Renal cortex interstitium (tissue), 15 donors: Measurements from ENCODE around the gene CNOT3. TPM values are rescaled to one million over a fixed set of nuclear protein-coding genes. Genes with fewer than 3 reads are reported as not detected.
"Not testable (repeated sequence)": the region's sequence is repeated elsewhere in the genome, so short reads cannot be mapped to it uniquely, and the experiment has no call there.

Experiments used
- DNase-seq, 11 donors: peaks; one replicate each; pipeline ENCODE4 v3.0.0-alpha.2; 2013; ENCODE audit warnings: low read depth in 9 of 11, low spot score in 4 of 11; ENCODE audit errors: extremely low read depth in 1 of 11
- long read RNA-seq, 16 experiments: transcript quantifications; one replicate each; lab custom pipeline, GENCODE V29; 2026
- polyA plus RNA-seq, 3 donors: library from polyadenylated mRNA; unstranded; fragments of 120-200 nt; gene quantifications; one replicate each; pipeline ENCODE4 v1.2.1, GENCODE V29; 2013; ENCODE audit not compliant: insufficient read length in 3 of 3

Gene CNOT3
- 10 to 100 TPM; 66.6 to 75.4 (median 75.4) TPM for polyA plus RNA-seq
- long read RNA-seq, donor 1, partial matches to known transcripts: 9 of 11 reads
- long read RNA-seq, donor 1, other reads (novel, unspliced or antisense): 0 of 11 reads
- long read RNA-seq, donor 2, partial matches to known transcripts: 25 of 25 reads
- long read RNA-seq, donor 2, other reads (novel, unspliced or antisense): 0 of 25 reads
- long read RNA-seq, donor 3, partial matches to known transcripts: 6 of 10 reads
- long read RNA-seq, donor 3, other reads (novel, unspliced or antisense): 0 of 10 reads
- long read RNA-seq, donor 4, partial matches to known transcripts: 0 of 4 reads
- long read RNA-seq, donor 4, other reads (novel, unspliced or antisense): 0 of 4 reads
- long read RNA-seq, donor 5, full-length matches to known transcripts: 6 of 95 reads
- long read RNA-seq, donor 5, partial matches to known transcripts: 58 of 95 reads
- long read RNA-seq, donor 5, other reads (novel, unspliced or antisense): 31 of 95 reads
- long read RNA-seq, donor 6, partial matches to known transcripts: 16 of 16 reads
- long read RNA-seq, donor 6, other reads (novel, unspliced or antisense): 0 of 16 reads
- long read RNA-seq, donor 7, full-length matches to known transcripts: 2 of 7 reads
- long read RNA-seq, donor 7, partial matches to known transcripts: 5 of 7 reads
- long read RNA-seq, donor 7, other reads (novel, unspliced or antisense): 0 of 7 reads
- long read RNA-seq, donor 8, full-length matches to known transcripts: 1 of 35 reads
- long read RNA-seq, donor 8, partial matches to known transcripts: 34 of 35 reads
- long read RNA-seq, donor 8, other reads (novel, unspliced or antisense): 0 of 35 reads
- long read RNA-seq, donor 9, partial matches to known transcripts: 10 of 19 reads
- long read RNA-seq, donor 9, other reads (novel, unspliced or antisense): 7 of 19 reads
- long read RNA-seq, donor 10, partial matches to known transcripts: 14 of 28 reads
- long read RNA-seq, donor 10, other reads (novel, unspliced or antisense): 13 of 28 reads
- long read RNA-seq, donor 11, partial matches to known transcripts: 0 of 1 reads
- long read RNA-seq, donor 11, other reads (novel, unspliced or antisense): 0 of 1 reads
- long read RNA-seq, donor 12, partial matches to known transcripts: 5 of 5 reads
- long read RNA-seq, donor 12, other reads (novel, unspliced or antisense): 0 of 5 reads
- long read RNA-seq, donor 13, partial matches to known transcripts: 38 of 41 reads
- long read RNA-seq, donor 13, other reads (novel, unspliced or antisense): 0 of 41 reads
- long read RNA-seq, donor 14, full-length matches to known transcripts: 3 of 3 reads
- long read RNA-seq, donor 14, partial matches to known transcripts: 0 of 3 reads
- long read RNA-seq, donor 14, other reads (novel, unspliced or antisense): 0 of 3 reads
- long read RNA-seq, donor 15, partial matches to known transcripts: 0 of 1 reads
- long read RNA-seq, donor 15, other reads (novel, unspliced or antisense): 0 of 1 reads
- long read RNA-seq, donor 16, full-length matches to known transcripts: 7 of 89 reads
- long read RNA-seq, donor 16, partial matches to known transcripts: 55 of 89 reads
- long read RNA-seq, donor 16, other reads (novel, unspliced or antisense): 27 of 89 reads

GRCh38 chr19:54137699-54138488, at the start of gene CNOT3:
TSS of gene CNOT3 (plus strand) at chr19:54137762. CDS start at chr19:54142979, 5,217 bp downstream.
- no peak for DNase-seq

- no peak for DNase-seq
Observed at GRCh38 chr19:54094426-54095000, 43.0 kb upstream of the CNOT3 start.

- DNase-seq: no peak
Observed at GRCh38 chr19:54095136-54095858, 42.3 kb upstream of the CNOT3 start.

GRCh38 chr19:54095859-54096616, 41.5 kb upstream of the CNOT3 start:
- peak in 3 of 11 donors; percentile 18 to 31 (median 28) for DNase-seq

GRCh38 chr19:54096617-54097106, 40.9 kb upstream of the CNOT3 start:
- DNase-seq: no peak

- DNase-seq: no peak
Observed at GRCh38 chr19:54099190-54099902, 38.2 kb upstream of the CNOT3 start.

DNA sequence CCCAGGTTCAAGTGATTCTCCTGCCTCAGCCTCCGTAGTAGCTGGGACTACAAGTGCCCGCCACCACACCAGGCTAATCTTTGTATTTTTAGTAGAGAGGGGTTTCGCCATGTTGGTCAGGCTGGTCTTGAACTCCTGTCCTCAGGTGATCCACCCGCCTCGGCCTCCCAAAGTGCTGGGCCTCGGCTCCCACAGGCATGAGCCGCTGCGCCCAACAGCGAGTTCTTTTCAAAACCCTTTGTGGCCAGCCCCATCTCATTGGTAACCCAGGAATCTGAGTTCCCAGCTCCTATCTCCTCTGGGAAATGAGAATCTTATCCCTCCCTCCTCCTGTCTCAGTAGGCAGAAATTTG, 37.7 kb upstream of the CNOT3 start:
- not testable (repeated sequence) for DNase-seq

DNA sequence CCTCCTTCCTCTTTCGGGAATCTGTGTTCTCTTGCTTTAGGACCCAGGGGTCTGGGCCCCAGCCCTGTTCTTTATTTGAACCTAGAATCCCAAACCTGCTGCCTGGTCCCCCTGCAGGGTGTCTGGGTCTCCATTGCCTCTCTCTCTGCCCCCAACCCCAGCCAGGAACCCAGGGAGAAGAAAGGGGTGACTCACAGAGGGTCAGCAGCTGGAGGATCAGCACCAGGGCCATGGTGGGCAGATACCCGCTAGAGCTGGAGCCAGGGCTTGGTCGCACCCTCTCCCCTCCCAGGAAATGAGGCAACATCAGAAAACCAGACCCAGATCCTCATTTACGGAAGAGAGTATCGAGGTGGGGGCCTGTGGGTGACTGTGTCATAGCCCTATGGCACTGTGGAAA, 37.0 kb upstream of the CNOT3 start, which contains the start of gene OSCAR:
Gene OSCAR (minus strand): TSS at position 243 of the 400 bp plus-strand sequence. CDS start 11 bp downstream, at position 232.
- no peak for DNase-seq

- peak; percentile 95 to 99 (median 98) for DNase-seq
Observed at GRCh38 chr19:54102421-54103169, 35.0 kb upstream of the CNOT3 start, which contains the start of gene NDUFA3. TSS of gene NDUFA3 (plus strand) at chr19:54102855. CDS start at chr19:54102879, 24 bp downstream.

GRCh38 chr19:54104998-54105715, 32.4 kb upstream of the CNOT3 start:
- DNase-seq: no peak

- no peak for DNase-seq
Observed at GRCh38 chr19:54105796-54106195, 31.8 kb upstream of the CNOT3 start.

GRCh38 chr19:54106716-54107115, 30.8 kb upstream of the CNOT3 start:
- no peak for DNase-seq

- DNase-seq: no peak
Observed at GRCh38 chr19:54107876-54108490, 29.6 kb upstream of the CNOT3 start.
